Loucy (cell line): ENCODE results near the gene CDH2.

Source experiments
- CTCF ChIP-seq: fragments of 200-600 bp; sonication (generic); conservative IDR thresholded peaks from 2 replicates; pipeline ENCODE4 v1.5.1; 2014; ENCODE audit warnings: mild to moderate bottlenecking, antibody characterized with exemption, low read length
- EZH2phosphoT487 ChIP-seq: fragments of 200-600 bp; IDR thresholded peaks from 2 replicates; pipeline ENCODE4 v1.6.1; 2018; ENCODE audit warnings: antibody characterized with exemption, mild to moderate bottlenecking, moderate library complexity, borderline replicate concordance

DNA sequence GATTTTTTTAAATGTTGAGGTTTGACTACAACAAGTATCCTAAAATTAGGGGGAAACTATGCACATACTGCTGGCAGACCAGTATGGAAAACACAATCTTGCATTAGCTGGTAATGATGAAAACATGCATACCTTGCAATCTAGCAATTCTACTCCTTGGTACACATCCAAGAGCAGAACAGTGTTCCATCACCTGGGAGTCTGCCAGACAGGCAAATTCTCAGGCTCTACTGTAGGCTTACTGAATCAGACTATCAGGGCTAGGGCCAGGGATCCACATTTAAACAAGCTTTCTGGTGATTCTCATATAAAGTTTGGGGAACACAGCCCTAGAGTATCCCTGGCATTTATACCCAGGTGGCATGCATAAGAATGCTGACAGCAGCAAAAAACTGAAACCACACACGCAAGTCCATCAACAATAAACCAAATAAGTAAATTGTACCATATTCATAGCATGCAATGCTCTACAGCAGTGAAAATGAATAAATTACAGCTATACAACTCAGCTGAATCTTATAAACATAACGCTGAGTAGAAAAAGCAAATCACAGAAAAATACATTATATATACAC, 13.6 kb downstream of the CDH2 start:
- no peak for TF ChIP-seq CTCF
- no peak for TF ChIP-seq EZH2phosphoT487
